GM18520 (cell line): Measurements from ENCODE around the gene SP100.

Experiments used
- ATAC-seq: cut with Tn5 transposase; IDR thresholded peaks from one replicate; pipeline ENCODE4 v1.9.1; 2021; ENCODE audit not compliant: unreplicated experiment

The SP100 gene

DNA sequence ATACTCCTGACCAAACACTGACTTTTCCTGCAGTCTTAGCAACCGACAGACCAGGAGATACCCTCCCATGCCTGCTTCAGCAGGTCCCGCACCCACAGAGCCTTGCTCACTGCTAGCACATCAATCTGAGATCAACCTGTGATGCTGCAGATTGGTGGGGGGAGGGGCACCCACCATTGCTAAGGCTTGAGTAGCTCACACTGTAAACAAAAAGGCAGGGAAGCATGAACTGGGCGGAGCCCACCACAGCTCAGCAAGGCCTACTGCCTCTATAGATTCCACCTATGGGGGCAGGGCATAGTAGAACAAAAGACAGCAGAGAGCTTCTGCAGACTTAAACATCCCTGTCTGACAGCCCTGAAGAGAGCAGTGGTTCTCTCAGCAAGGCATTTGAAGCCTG is 109.7 kb downstream of the SP100 start:
- no peak for ATAC-seq

DNA sequence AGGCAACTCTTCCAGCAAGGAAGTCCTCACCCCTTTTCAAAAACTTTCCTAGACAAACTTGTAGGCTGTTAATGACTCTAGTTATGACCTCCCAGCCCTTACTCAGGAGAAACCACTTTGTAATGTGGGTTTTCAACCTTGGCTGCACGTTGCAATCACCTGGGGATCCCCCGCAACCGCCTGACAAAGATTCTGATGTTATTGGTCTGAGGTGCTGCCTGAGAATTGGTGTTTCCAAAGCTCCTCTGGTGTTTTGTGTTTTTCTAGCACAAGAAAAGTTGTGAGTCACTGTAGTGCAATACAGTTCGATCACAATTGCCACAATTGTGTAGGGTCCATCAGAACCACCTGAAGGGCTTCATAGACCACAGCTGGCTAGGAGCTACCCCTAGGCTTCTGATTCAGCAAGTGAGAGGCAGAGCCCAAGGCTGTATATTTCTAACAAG is 121.6 kb downstream of the SP100 start:
- ATAC-seq: peak; percentile 49

DNA sequence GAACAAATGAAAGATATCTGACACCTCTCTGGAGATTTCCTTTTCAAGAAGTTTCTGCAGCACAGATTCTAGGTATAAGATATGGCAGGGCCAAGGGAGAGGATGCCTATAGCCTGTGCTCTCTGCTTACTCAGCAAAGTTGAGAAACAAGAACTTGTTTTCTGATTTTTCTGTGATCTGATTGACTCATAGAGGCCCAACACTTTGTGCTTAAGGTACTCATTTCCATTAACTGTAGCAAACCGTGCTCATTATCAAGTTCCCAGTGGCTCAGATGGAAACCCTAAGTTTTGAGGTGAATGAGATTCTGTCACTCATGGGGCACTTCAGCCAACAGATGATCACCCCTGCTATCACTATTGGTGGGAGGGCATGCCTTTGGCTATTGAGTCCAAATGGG is 124.3 kb downstream of the SP100 start:
- no peak for ATAC-seq

DNA sequence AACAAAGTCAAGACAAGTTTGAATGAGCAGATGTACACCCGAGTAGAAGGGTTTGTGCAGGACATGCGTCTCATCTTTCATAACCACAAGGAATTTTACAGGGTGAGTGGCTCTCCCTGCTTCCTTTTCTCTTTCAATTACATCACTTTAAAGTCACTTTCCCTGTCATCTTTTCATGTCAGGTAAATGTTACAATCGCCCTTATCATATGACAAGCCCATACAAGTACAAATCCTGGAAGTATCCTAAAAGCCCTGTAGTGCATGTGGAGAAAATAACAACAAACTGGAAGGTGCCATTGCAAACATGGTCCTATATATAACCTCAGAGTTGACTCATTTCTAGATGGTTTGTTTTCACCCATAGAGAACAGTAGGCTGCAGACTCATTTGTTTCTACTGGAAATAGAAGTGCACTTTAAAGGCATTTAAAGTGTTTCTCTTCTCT is 126.0 kb downstream of the SP100 start:
- ATAC-seq: peak; percentile 68

DNA sequence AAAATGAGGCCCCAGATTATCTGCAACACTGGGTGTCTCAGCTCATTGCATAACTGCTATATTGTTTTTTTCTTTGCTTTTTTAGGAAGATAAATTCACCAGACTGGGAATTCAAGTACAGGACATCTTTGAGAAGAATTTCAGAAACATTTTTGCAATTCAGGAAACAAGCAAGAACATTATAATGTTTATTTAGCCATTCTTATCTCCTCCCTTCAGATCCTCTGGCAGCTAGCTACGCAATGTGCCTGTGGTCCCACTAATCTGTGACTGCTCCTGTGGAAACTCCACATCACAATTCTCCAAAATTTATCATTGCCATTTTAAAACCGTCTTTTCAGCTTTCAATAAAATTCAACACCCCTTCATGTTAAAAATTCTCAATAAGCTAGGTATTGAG is 126.8 kb downstream of the SP100 start:
- ATAC-seq: no peak

DNA sequence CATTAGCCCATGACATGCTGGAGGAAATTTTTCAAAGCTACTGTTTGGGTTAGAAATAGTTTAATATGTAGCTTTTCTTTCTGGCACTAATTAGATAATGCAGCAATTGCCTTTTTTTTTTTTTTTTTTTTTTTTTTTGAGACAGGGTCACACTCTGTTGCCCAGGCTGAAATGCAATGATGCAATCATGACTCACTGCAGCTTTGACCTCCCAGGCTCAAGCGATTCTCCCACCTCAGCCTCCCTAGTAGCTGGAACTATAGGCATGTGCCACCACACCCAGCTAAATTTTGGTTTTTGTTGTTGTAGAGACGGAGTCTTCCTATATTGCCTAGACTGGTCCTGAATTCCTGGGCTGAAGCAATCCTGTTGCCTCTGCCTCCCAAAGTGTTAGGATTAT is 136.2 kb downstream of the SP100 start:
- ATAC-seq: no peak

DNA sequence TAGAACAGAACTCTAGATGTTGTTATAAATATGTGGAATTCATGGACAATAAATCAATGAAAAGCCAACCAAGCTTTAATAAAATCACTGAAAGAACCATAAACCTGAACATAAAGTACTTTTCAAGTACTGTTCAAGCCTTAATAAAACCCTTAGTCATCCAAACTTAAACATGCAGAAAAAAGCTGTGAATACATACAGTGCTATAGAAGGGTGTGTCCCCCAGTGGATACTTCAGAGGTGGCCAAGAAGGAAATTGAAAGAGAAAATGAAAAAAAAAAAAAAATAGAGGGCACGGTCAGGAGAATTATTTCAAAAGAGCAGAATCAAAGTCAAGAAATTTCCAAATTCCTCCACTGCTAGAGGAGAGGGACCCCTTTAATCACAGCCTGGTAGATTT is 141.1 kb downstream of the SP100 start:
- no peak for ATAC-seq

DNA sequence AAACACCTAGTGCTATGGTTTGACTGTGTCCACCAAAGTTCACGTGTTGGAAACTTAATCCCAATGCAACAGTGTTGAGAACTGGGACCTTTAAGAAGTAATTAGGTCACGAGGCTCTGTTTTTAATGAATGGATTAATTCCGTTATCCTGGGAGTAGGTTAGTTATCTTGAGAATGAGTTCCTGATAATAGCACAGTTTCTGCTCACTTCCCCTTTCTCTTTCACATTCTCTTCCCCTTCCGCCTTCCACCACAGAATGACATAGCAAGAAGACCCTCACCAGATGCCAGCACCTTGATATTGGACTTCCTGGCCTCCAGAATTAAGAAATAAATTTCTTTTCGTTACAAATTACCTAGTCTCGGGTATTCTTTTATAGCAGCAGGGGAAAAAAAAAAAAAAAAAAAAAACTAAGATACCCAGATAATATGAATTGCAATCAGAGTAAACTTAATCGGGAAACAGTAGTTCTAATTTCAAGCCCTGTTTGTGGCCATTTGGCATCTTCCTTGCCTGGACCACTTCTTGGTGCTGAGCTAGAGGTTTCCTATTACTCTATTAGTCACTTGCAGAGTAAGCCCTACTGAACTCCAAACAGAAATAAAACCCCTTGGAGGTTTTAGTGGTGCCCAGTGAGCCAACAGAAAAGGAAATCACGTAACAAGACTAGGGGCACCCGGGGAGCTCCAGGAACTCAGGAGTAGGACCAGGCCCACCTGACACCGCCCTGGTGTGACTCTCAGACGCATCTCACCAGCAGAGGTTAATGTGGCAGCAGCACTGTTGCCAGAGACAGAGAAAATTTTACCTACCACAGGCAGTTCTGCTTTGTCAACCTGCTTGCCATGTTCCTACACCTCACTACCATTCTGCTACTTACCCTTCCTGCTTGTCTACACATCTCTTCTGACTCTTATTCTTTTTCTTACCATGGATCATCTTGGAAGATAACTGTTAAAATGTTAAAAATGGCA is 149.1 kb downstream of the SP100 start:
- ATAC-seq: no peak

DNA sequence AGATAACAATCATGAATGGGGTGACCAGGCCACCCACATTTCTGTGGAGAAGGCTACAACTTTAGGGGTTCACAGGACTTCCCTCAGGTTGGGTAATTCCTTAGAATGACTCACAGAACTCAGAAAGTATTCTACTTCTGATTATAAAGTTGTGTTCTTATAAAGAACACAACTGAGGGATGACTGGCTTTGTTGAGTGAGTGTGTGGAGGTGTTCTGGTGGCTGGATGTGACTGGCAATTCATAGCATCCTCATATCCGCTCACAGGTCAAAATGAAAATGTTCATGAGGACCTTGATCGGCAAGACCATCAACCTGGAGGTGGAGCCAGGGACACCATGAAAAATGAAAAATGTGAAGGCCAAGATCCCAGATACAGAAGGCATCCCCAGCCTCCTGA is 153.3 kb downstream of the SP100 start:
- ATAC-seq: no peak

DNA sequence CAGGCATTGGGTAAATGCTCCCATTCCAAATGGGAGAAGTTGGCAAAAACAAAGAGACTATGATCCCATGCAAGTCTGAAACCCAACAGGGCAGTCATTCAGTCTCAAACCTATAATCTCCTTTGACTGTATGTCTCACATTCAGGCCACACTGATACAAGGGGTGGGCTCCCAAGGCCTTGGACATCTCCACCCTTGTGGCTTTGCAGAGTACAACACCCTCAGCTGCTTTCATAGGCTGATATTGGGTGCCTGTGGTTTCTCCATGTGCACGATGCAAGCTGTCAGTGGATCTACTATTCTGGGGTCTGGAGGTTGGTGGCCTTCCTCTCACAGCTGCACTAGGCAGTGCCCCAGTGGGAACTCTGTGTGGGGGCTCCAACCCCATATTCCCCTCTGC is 155.0 kb downstream of the SP100 start:
- no peak for ATAC-seq

DNA sequence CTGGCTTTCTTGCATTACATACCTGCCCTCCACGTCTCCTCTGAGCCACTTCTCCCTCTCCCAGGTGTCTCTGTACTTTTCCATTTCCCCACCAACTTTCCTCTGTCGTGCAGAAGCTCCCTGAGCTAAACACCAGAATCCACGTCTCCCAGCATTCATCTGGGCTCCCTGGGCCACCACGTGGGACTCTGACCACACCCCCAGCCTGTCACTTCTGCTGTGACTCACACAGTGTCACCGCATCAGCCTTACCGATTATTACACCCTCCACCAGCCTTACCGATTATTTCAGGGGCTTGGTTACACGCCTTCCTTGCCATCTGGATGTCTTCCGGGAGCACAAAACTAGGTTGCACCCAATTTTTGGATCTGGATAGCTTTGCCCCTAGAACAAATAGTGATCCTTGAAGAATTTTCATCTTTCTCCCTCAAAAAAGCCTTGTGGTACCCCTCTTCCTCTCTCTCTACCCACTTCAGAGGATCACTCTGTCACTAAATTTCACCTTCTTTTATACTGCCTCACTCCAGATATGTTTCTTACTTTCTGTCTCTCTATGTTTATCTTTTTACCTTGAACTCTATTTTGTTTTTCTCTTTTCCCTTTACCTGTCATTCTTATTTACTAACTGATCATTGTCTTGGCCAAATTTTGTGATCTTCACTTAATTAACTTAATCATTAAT is 159.8 kb downstream of the SP100 start:
- ATAC-seq: no peak

DNA sequence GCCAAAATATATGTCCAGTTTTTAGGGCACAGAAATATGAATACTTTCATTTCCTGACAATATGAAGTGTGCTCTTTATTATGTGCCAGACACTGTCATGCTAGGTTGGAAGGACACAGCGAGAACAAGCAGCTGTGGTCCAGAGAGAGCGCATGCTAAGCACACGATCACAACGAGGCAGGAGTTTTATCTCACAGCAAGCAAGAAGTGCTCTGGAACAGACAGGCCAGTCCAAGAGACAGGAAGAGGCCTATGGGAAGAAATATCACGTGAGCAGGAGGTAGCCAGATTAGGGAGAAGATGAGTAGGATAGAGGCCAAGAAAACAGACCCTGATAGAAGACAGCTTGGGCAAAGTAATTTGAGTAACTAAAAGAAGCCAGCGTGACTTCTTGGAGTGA is 161.1 kb downstream of the SP100 start:
- ATAC-seq: no peak

DNA sequence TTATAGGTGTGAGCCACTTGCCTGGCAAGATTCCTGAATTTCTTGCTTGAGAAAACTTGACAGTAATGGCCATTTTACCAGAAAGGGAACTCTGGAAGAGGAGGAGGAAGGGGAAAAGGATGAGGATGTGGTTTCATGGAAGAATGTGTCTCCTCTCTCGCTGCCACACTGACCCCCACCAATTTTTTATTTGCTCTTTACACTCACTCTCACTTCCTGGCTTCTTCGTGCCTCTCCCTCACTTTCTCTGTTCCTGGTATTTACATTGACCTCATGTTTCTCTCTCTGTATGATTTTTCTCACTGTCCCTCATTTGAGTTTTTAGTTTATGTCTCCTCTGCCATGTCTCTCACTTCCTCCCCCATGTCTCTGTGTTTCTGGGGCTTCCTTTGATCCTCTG is 162.1 kb downstream of the SP100 start:
- no peak for ATAC-seq

DNA sequence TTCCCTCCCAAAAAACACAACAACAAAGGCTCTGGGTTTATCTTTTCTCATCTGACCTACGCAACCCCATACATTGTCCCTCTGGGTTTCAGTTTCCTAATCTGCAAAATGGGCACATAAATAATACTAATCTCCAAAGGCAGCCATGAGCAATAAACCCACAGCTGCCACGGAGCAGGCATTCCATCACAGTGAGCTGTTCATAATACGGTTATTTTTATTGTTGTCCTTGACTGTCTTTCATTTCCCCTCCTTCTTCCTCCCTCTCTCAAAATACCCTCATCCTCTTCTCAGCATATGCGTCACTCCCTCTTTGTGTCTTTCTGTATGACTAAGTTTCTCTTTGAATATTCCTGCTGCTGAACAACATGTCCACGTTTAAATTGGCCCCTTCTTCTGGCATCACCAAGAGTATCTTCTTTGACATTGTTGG is 166.9 kb downstream of the SP100 start:
- peak; percentile 55 for ATAC-seq

DNA sequence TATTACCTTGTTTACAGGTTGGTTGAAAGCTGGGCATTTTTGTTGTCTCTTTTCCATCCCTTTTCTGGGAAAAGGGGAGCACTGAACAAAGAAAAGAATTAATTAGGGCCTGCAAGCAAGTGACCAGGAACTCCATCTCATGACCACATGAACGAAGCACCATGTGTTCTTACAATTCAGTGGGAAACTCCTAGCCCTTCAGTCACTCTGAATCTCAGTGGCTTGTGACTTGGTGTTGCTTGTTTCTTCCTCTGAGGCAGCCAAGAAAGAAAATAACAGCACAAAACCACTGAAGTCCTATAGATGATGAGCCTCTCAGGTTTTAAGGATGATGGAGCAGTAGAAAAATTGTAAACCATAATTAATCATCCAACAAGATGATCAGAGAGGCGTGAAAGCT is 167.6 kb downstream of the SP100 start:
- no peak for ATAC-seq

DNA sequence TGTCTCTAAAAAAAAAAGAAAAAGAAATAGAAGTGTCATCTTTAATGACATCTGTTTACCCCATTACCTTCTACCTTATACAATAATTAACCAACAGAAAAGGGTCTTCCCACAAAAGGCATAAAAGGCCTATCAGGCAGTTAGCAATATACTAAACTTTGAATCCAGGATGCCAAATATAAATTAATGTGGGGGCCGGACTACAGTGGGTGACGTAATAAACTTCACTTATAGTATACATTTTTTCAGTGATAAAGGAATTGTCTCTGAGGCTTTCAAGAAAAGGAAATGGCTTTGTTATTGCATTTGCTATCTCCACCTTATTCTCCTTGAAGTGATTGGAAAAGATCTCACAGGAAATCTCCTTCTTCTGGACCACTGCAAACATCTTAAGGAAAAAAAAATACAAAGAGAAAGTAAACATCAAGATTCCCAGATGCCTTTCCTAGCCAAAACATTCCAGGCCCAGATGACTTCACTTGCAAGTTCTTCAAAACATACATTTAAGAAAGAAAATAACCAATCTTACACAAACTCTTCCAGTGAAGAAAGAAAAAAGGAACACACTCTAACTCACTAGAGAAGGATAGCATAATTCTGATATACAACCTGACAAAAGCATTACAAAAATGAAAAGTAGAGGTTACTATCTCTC is 170.5 kb downstream of the SP100 start:
- ATAC-seq: no peak

DNA sequence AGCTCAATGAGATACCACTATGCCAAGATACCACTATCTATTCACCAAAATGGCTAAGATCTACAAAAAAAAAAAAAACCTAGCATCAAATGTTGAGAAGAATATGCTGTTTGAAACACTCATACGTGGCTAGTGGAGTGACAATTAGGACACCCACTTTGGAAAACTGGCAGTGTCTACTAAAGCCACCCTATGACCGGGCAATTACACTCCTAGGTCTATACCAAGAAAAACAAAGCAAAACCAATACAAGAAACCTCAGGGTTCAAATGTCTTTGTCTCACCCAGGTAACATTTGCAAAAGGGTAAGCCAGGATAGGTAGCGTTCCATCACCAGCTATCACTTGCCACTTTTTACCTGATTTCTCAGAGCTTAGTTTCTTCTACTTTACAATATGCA is 173.0 kb downstream of the SP100 start:
- peak; percentile 3 for ATAC-seq

DNA sequence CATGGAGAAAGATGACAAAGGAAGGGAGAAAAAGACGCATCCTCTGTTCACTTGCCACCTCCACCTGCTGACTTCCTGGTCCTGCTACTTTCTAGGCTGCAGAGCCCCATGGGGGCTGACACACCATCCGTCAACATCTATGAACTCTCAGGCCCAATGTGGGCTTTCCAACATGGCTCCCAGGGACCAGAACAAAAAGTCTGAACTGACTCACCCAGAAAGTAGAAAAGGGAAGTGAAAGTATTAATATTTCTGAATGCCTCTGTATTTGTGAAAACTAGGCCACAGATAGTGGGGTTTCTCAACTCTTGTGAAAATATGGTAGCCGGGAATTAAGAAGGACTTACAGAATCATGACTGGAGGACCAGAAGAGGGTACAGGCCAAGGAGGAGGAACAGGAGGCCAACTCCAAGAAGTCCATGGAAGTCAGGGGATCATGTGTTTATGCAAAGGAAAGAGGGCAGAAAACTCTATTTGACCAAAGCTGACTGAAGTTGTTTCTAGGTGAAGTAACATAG is 173.6 kb downstream of the SP100 start:
- ATAC-seq: peak; percentile 93

DNA sequence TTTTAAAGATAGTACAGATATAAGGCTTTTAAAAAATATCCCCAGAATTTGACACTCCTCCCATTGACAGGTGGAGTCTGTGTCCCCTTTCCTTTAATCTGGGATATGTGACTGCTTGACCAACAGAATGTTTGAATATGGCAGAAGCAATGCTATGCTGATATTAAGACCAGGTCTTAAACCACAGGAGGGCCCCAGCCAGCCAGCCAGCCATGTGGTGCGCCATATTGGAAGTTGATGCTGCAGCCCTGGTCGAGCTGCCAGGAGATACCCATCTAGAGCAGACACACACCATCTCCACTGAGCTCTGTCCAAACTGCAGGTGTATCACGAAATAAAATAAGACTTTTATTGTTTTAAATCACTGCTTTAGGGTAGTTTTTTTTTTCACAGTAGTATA is 174.3 kb downstream of the SP100 start:
- ATAC-seq: no peak

DNA sequence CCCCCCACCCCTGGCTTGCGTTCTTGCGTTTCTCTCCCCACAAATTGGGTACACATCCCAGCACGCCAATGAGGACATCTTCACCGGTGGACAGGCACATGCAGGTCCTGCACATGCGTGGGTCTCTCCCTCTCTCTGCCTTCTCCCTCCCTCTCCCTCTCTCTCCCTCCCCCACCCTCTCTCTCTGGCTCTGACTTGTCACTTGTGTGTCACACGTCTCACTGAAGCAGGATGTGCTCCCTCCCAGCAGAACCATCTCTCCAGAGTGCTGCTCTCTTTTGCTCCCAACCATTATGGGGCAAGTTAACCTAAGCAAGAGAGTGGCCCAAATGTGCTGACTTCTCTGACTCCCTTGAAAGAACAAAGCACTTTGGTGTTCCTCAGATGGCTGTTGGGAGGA is 175.8 kb downstream of the SP100 start:
- ATAC-seq: no peak

DNA sequence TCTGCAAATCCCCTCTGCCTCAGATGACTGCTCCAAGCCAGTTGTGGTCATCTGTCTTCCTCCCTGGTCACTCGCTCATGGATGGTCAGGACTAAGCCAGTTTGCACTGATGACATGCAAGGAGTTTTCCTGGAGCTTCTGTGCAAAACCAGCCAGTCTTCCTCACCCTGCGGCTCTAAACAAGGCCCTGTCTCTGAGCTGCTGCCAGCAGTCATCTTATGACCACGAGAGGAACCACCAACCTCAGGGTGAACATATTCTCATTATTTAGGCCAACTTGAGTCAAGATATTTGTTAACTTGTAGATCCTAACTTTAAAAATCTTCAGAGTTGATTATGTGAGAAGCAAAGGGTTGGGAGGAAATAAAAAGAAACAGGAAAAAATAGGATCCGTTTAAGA is 176.8 kb downstream of the SP100 start:
- ATAC-seq: no peak
